ENCODE measurements around the gene BEGAIN.

Gene BEGAIN

GRCh38 chr14:100503251-100503650, 84.0 kb downstream of the BEGAIN start:
- peak; percentile 57 to 81 for DNase-seq

GRCh38 chr14:100502622-100503220, 84.5 kb downstream of the BEGAIN start:
- DNase-seq, result no peak

- no peak for DNase-seq
Observed at GRCh38 chr14:100500128-100500527, 87.1 kb downstream of the BEGAIN start.

GRCh38 chr14:100498068-100498467, 89.1 kb downstream of the BEGAIN start:
- DNase-seq, result peak in 1 of 2 experiments; percentile 17

- DNase-seq, result no peak
Observed at GRCh38 chr14:100495917-100496316, 91.3 kb downstream of the BEGAIN start.

GRCh38 chr14:100494645-100495044, 92.6 kb downstream of the BEGAIN start:
- DNase-seq, result no peak

GRCh38 chr14:100490252-100490651, 97.0 kb downstream of the BEGAIN start:
- DNase-seq, result no peak

GRCh38 chr14:100488057-100488456, 99.2 kb downstream of the BEGAIN start:
- peak; percentile 13 to 54 for DNase-seq

GRCh38 chr14:100487304-100487703, 99.9 kb downstream of the BEGAIN start:
- no peak for DNase-seq

Data from NCI-H2081 (cell line).